Skin epidermis (tissue), 12 donors: ENCODE data around the gene SYNJ2BP.

ENCODE experiments used
- H3K27ac ChIP-seq, 21 experiments: fragments of 200-600 bp; sonication (generic) in 11 of 21; one replicate each; pipeline ENCODE4 v1.5.0; 2020; ENCODE audit warnings: mild to moderate bottlenecking in 3 of 21, inconsistent platforms in 2 of 21, moderate library complexity in 2 of 21
- H3K4me3 ChIP-seq, 7 experiments: fragments of 200-600 bp; sonication (generic) in 2 of 7; one replicate each; pipeline ENCODE4 v1.5.0; 2020; ENCODE audit warnings: inconsistent platforms in 2 of 7, mild to moderate bottlenecking in 2 of 7, moderate library complexity in 1 of 7

The SYNJ2BP gene

GRCh38 chr14:70394674-70395306 lies 22.1 kb downstream of the SYNJ2BP start:
- no peak overlapping the region for H3K4me3 ChIP-seq
- no peak overlapping the region for H3K27ac ChIP-seq

DNA sequence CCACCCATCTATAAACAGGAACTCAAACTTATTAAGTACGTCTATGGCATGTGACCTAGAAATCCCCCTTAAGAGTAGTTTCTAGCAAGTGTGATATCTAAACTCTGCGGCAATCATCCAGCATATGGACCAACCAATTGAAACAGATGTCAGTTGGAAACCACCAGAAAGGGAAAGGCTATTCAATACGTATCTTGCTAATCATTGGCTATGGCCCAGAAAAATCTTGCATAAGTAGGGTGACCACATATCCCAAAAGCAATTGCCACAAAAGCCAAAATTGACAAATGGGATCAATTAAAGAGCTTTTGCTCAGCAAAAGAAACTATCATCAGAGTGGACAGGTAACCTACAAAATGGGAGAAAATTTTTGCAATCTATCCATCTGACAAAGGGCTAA lies 24.2 kb downstream of the SYNJ2BP start:
- Histone ChIP-seq H3K4me3 (no peak overlapping the region), H3K27ac (no peak overlapping the region)

GRCh38 chr14:70391493-70392391 lies 25.1 kb downstream of the SYNJ2BP start:
- Histone ChIP-seq H3K27ac (no peak overlapping the region), H3K4me3 (no peak overlapping the region)

DNA sequence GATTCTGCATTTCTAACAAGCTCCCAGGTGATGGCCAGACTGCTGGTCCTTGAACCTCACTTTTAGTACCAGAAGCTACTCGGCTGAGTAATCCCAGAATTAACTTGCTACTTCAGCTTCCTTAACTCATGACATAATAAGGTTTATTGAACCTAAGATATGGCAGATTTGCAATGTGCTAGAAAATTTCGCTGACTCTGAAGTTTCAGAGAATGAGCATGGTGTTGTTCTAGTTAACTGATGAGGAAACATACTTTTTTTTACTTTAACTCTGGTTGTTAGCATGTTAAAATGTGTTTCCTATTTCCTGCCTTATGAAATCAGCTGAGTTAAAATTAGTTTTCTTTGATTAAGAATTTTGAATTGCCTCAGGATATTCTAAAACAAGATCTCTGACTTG lies 34.4 kb downstream of the SYNJ2BP start:
- Histone ChIP-seq H3K27ac (no peak overlapping the region), H3K4me3 (no peak overlapping the region)

DNA sequence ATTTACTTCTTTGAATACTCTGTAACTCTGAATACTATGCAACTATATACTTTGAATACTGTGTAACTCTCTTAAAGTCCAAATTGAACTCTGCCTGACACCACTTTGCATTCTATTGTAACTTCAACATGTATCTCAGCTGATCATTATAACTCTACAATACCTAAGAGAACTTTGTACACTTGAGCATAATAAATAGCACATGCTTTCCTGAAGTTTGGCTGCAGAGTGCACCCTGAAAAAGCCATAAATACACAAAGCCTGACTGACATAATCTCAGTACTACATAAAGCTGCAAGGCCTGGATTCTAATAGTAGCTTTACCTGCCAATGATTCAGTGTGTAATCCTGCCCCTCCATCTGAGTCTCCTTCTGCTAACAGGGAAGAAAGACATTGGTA lies 36.1 kb downstream of the SYNJ2BP start:
- Histone ChIP-seq H3K27ac (no peak overlapping the region), H3K4me3 (no peak overlapping the region)

GRCh38 chr14:70378696-70379095 lies 38.2 kb downstream of the SYNJ2BP start:
- H3K4me3 ChIP-seq = no peak overlapping the region
- no peak overlapping the region for H3K27ac ChIP-seq
